Calu3 (cell line): ENCODE measurements around the gene PHC2. TPM values are rescaled to one million over a fixed set of nuclear protein-coding genes. Genes with fewer than 3 reads are reported as not detected.
A peak's percentile ranks its signal among the peaks of the same experiment; 100 is the strongest.

ENCODE experiments used
- BruUV-seq: library from RNA; stranded (reverse); fragments of 400-500 nt; replicated peaks from 2 replicates; lab custom pipeline; 2021; lab: Mats Ljungman, UMichigan
- CTCF ChIA-PET: fragments of 300-600 bp; sonication (Branson Sonifier 250); formaldehyde crosslinking; loops from one replicate; lab custom pipeline; 2022; ENCODE audit warnings: antibody characterized with exemption; lab: Charles Lee
- DNase-seq: peaks from one replicate; pipeline ENCODE4 v3.0.0; 2022
- H3K27ac Mint-ChIP-seq: one replicate; pipeline ENCODE4 v1.8.0; 2022; ENCODE audit warnings: mixed read lengths; ENCODE audit not compliant: unreplicated experiment
- H3K27me3 Mint-ChIP-seq: one replicate; pipeline ENCODE4 v1.8.0; 2022; ENCODE audit warnings: mixed read lengths; ENCODE audit not compliant: unreplicated experiment
- H3K36me3 Mint-ChIP-seq: one replicate; pipeline ENCODE4 v1.8.0; 2022; ENCODE audit warnings: mild to moderate bottlenecking, moderate library complexity, mixed read lengths; ENCODE audit not compliant: insufficient read depth, unreplicated experiment
- H3K4me1 Mint-ChIP-seq: one replicate; pipeline ENCODE4 v1.8.0; 2022; ENCODE audit warnings: mild to moderate bottlenecking, low read depth, mixed read lengths; ENCODE audit not compliant: unreplicated experiment
- H3K4me3 Mint-ChIP-seq: one replicate; pipeline ENCODE4 v1.8.0; 2022; ENCODE audit warnings: mild to moderate bottlenecking, low read depth, moderate library complexity, mixed read lengths; ENCODE audit not compliant: unreplicated experiment
- H3K9me3 Mint-ChIP-seq: one replicate; pipeline ENCODE4 v1.8.0; 2022; ENCODE audit warnings: low read depth, mixed read lengths; ENCODE audit not compliant: unreplicated experiment
- CTCF ChIP-seq: fragments of 200-600 bp; IDR thresholded peaks from one replicate; pipeline ENCODE4 v1.8.0; 2022; ENCODE audit warnings: antibody characterized with exemption; ENCODE audit not compliant: unreplicated experiment
- intact Hi-C: fragments of 100-400 bp; cut with micrococcal nuclease; formaldehyde crosslinking; loops from one replicate; pipeline ENCODE4 v1.10.0; 2022; ENCODE audit not compliant: unreplicated experiment
- total RNA-seq: library from RNA; stranded (reverse); gene quantifications from 2 replicates; pipeline ENCODE4 v1.2.3, GENCODE V29; 2022

Gene PHC2
- total RNA-seq, 1 experiment from 2014 or later, result 59.5 TPM

- H3K4me1 Mint-ChIP-seq, result no peaks in the 10 kb centered on the region
- peak; percentile 91 for TF ChIP-seq CTCF
- no peaks in the 10 kb centered on the region for H3K27me3 Mint-ChIP-seq
- peak overlapping the region; percentile 16 for H3K4me3 Mint-ChIP-seq
- no peaks in the 10 kb centered on the region for H3K36me3 Mint-ChIP-seq
- no peaks in the 10 kb centered on the region for H3K9me3 Mint-ChIP-seq
- peak; percentile 90 for DNase-seq
- no peak overlapping the region for H3K27ac Mint-ChIP-seq
- intact Hi-C loops, result loop anchor here (1.0 to 5.0 kb wide), 4 partner anchors 72 to 255 kb away; partner anchors contain the start of gene ZSCAN20
- CTCF ChIA-PET, result interaction anchor here (0.8 to 2.1 kb wide), 3 partner anchors 72 to 149 kb away, joined by 3 to 8 read pairs (median 4); no protein-coding TSS in a partner anchor
- no TSS peak for BruUV-seq
Measured at GRCh38 chr1:33367485-33368405, 63.1 kb downstream of the PHC2 start.

- H3K4me3 Mint-ChIP-seq, result peak overlapping the region; percentile 16
- no peaks in the 10 kb centered on the region for H3K9me3 Mint-ChIP-seq
- CTCF ChIA-PET, result interaction anchor here (0.8 to 2.1 kb wide), 2 partner anchors 71 to 148 kb away, joined by 4 to 8 read pairs; no protein-coding TSS in a partner anchor
- H3K4me1 Mint-ChIP-seq, result no peaks in the 10 kb centered on the region
- H3K36me3 Mint-ChIP-seq, result no peaks in the 10 kb centered on the region
- no peaks in the 10 kb centered on the region for H3K27me3 Mint-ChIP-seq
- intact Hi-C loops, result loop anchor here (1.0 to 5.0 kb wide), 4 partner anchors 72 to 255 kb away; partner anchors contain the start of gene ZSCAN20
- BruUV-seq, result no TSS peak
- DNase-seq, result no peak
- no peak overlapping the region for H3K27ac Mint-ChIP-seq
- TF ChIP-seq CTCF, result no peak
Measured at GRCh38 chr1:33366762-33367484, 64.0 kb downstream of the PHC2 start.

GRCh38 chr1:33365560-33365997 is 65.3 kb downstream of the PHC2 start:
- CTCF ChIA-PET, result interaction anchor here (2.1 kb wide), 1 partner anchor 70 kb away, joined by 8 read pairs; no protein-coding TSS in a partner anchor
- H3K4me1 Mint-ChIP-seq, result no peaks in the 10 kb centered on the region
- H3K4me3 Mint-ChIP-seq, result no peak overlapping the region
- intact Hi-C loops, result loop anchor here (5.0 kb wide), 3 partner anchors 107 to 253 kb away; partner anchors contain the start of gene ZSCAN20
- no TSS peak for BruUV-seq
- DNase-seq, result no peak
- H3K27me3 Mint-ChIP-seq, result no peaks in the 10 kb centered on the region
- TF ChIP-seq CTCF, result no peak
- no peaks in the 10 kb centered on the region for H3K36me3 Mint-ChIP-seq
- no peak overlapping the region for H3K27ac Mint-ChIP-seq
- no peaks in the 10 kb centered on the region for H3K9me3 Mint-ChIP-seq

- peaks cover 4% of the 10 kb centered on the region for H3K4me1 Mint-ChIP-seq
Measured at GRCh38 chr1:33364565-33364918, 66.4 kb downstream of the PHC2 start.

More at GRCh38 chr1:33364565-33364918, 66.4 kb downstream of the PHC2 start:
- no peak for TF ChIP-seq CTCF
- no TSS peak for BruUV-seq
- CTCF ChIA-PET, result no interaction called here
- DNase-seq, result no peak
- no peak overlapping the region for H3K27ac Mint-ChIP-seq
- no peaks in the 10 kb centered on the region for H3K9me3 Mint-ChIP-seq
- no peaks in the 10 kb centered on the region for H3K27me3 Mint-ChIP-seq
- H3K36me3 Mint-ChIP-seq, result no peaks in the 10 kb centered on the region
- H3K4me3 Mint-ChIP-seq, result no peak overlapping the region
- intact Hi-C loops, result no loop called here
